Measurements from ENCODE around the gene LGALS3BP.

The LGALS3BP gene

DNA sequence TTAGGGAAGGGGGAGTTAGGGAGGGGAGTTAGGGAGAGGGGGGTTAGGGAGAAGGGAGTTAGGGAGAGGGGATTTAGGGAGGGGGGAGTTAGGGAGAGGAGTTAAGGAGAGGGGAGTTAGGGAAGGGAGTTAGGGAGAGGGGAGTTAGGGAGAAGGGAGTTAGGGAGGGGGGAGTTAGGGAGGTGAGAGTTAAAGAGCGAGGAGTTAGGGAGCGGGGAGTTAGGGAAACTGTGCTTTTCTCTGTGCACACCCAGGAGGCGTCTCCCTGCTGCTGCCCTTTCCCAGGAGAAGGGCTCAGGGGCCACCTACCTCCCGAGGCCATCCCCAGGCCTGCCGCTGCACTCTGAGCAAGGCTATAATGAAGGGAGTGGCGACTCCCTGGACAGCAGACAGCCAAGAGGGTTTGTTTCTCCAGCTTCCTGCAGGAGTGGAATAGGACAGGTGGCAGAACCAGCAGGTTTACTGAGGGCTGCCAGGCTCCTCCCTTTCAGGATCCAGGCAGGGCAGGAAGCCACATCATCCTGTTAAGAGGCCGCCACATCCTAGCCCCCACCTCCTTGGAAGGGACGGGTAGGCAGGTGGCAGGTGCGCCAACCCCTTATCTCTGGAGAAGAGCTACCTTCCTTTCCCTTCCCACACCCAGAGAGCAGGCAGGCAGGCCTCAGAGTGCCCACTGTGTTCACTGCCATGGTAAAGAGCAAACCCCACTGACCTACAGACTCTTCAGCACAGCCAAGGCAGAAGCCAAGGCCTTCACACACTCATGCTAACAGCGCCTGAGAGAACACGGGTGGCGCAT is 25.5 kb upstream of the LGALS3BP start:
- Histone ChIP-seq H3K4me3 (ENCODE audit: low read depth in 1 of 2, low read length in 2 of 2) (peak overlapping the region; percentile 38 to 63), H3K36me3 (ENCODE audit: control insufficient read depth in 1 of 2, insufficient read depth in 2 of 2, low read length in 2 of 2) (peaks cover 0 to 22% of the 10 kb centered on the region in 2 donors), H3K27me3 (ENCODE audit: control insufficient read depth in 1 of 2, insufficient read depth in 2 of 2, low read length in 2 of 2) (no peaks in the 10 kb centered on the region), H3K4me1 (ENCODE audit: control insufficient read depth in 1 of 2, insufficient read depth in 2 of 2, low read length in 2 of 2) (peaks cover 50 to 57% of the 10 kb centered on the region in 2 donors), H3K27ac (ENCODE audit: low read depth, low read length) (peak overlapping the region; percentile 55), H3K9me3 (ENCODE audit: control insufficient read depth in 1 of 2, low read length in 2 of 2) (no peaks in the 10 kb centered on the region), H3K9ac (ENCODE audit: low read depth in 1 of 2, low read length in 2 of 2) (peak overlapping the region; percentile 51)

- H3K36me3 ChIP-seq (ENCODE audit: control insufficient read depth in 1 of 2, insufficient read depth in 2 of 2, low read length in 2 of 2), result peaks cover 0 to 32% of the 10 kb centered on the region in 2 donors
- H3K4me3 ChIP-seq (ENCODE audit: low read depth in 1 of 2, low read length in 2 of 2), result peak overlapping the region; percentile 25 to 47
- no peak overlapping the region for H3K27ac ChIP-seq (ENCODE audit: low read depth, low read length)
- peak overlapping the region in 1 of 2 donors; percentile 43 for H3K9ac ChIP-seq (ENCODE audit: low read depth in 1 of 2, low read length in 2 of 2)
- H3K9me3 ChIP-seq (ENCODE audit: control insufficient read depth in 1 of 2, low read length in 2 of 2), result no peaks in the 10 kb centered on the region
- H3K27me3 ChIP-seq (ENCODE audit: control insufficient read depth in 1 of 2, insufficient read depth in 2 of 2, low read length in 2 of 2), result no peaks in the 10 kb centered on the region
- peaks cover 51 to 57% of the 10 kb centered on the region in 2 donors for H3K4me1 ChIP-seq (ENCODE audit: control insufficient read depth in 1 of 2, insufficient read depth in 2 of 2, low read length in 2 of 2)
These were observed 24.1 kb upstream of the LGALS3BP start for GRCh38 chr17:79003661-79004411.

DNA sequence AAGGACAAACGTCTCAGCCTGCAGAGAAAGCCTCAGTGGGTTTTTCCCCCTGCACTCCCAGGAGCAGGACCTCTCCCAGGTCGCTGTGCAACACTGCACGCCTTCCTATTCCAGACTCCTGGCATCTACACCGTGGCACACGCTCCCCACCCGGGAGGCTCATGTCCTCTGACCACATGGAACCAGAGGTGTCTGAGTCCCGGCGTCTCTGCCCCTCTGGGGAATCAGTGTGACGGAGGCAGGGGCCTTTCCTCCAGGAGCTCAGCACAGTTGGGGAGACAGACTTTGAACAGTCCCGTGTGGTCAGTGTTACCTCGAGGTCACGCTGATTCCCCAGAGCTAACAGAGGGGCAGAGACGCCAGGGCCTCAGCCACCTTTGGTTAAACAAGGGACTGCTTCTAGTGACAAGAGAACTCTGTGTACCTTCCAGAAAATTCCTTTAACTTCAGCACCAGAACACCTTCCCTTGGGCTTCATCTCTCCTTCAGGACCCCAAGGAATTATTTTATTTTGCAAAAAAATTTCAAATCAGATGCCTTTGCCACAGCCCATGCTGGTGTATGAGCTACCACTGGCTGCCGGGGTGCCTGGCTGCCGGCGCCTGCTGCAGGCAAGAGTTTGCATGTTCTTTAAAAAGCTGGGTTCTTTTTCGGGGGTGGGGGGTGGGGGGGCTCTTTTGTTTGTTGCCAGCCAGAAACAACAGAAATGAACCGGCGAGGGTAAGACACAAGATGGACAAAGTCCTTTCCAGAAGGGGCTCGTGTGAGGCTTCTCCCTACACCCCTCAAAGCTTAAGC is 23.3 kb upstream of the LGALS3BP start:
- Histone ChIP-seq H3K27me3 (ENCODE audit: control insufficient read depth in 1 of 2, insufficient read depth in 2 of 2, low read length in 2 of 2) (no peaks in the 10 kb centered on the region), H3K4me3 (ENCODE audit: low read depth in 1 of 2, low read length in 2 of 2) (peak overlapping the region; percentile 32 to 47), H3K9me3 (ENCODE audit: control insufficient read depth in 1 of 2, low read length in 2 of 2) (no peaks in the 10 kb centered on the region), H3K4me1 (ENCODE audit: control insufficient read depth in 1 of 2, insufficient read depth in 2 of 2, low read length in 2 of 2) (peaks cover 51 to 57% of the 10 kb centered on the region in 2 donors), H3K36me3 (ENCODE audit: control insufficient read depth in 1 of 2, insufficient read depth in 2 of 2, low read length in 2 of 2) (peaks cover 0 to 37% of the 10 kb centered on the region in 2 donors), H3K27ac (ENCODE audit: low read depth, low read length) (no peak overlapping the region), H3K9ac (ENCODE audit: low read depth in 1 of 2, low read length in 2 of 2) (peak overlapping the region in 1 of 2 donors; percentile 25)

GRCh38 chr17:79002291-79002690 is 22.6 kb upstream of the LGALS3BP start:
- peaks cover 6 to 37% of the 10 kb centered on the region in 2 donors for H3K36me3 ChIP-seq (ENCODE audit: control insufficient read depth in 1 of 2, insufficient read depth in 2 of 2, low read length in 2 of 2)
- peaks cover 51 to 57% of the 10 kb centered on the region in 2 donors for H3K4me1 ChIP-seq (ENCODE audit: control insufficient read depth in 1 of 2, insufficient read depth in 2 of 2, low read length in 2 of 2)
- H3K27ac ChIP-seq (ENCODE audit: low read depth, low read length), result no peak overlapping the region
- no peak overlapping the region for H3K9ac ChIP-seq (ENCODE audit: low read depth in 1 of 2, low read length in 2 of 2)
- H3K9me3 ChIP-seq (ENCODE audit: control insufficient read depth in 1 of 2, low read length in 2 of 2), result no peaks in the 10 kb centered on the region
- H3K27me3 ChIP-seq (ENCODE audit: control insufficient read depth in 1 of 2, insufficient read depth in 2 of 2, low read length in 2 of 2), result no peaks in the 10 kb centered on the region
- peak overlapping the region in 1 of 2 donors; percentile 36 for H3K4me3 ChIP-seq (ENCODE audit: low read depth in 1 of 2, low read length in 2 of 2)

DNA sequence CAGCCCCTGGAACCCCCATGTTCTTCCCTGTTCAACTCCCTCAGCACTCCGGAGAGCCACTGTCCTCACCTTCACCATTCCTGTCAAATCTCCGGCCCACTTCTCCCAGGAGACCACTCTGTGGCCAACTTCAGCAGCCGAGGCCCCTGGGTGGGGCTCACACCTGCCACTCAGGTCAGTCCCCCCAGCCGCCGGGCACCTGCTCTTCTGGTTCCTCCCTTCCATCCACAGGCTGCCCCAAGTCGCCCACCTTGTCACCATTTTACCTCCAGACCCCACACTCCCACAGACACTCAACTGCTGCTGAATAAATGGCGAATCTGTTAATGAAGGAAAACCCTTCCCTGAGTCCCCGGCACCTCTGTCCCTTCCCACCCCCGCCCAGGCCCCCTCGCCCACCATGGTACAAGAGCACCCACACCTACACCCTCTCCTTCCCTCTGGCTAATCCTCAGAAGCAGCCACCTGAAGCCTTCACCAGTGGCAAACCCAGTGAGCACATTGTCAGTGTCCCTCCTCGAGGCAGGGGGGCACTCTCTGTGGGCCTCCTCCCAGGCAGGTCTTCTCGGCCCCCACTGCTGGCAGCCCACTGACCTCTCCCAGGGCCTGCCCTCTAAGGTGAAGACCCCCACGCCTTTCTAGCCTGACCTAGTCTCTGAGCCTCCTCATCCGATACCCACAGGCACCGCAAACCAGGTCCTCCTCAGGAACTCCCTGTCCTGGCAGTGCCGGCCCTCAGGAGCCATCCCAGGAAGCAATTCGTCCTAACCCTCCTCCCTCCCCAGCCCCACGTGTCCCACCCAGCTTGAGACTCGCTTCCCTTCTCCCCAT is 21.7 kb upstream of the LGALS3BP start:
- Histone ChIP-seq H3K27me3 (ENCODE audit: control insufficient read depth in 1 of 2, insufficient read depth in 2 of 2, low read length in 2 of 2) (no peaks in the 10 kb centered on the region), H3K36me3 (ENCODE audit: control insufficient read depth in 1 of 2, insufficient read depth in 2 of 2, low read length in 2 of 2) (peaks cover 7 to 43% of the 10 kb centered on the region in 2 donors), H3K4me1 (ENCODE audit: control insufficient read depth in 1 of 2, insufficient read depth in 2 of 2, low read length in 2 of 2) (peaks cover 50 to 56% of the 10 kb centered on the region in 2 donors), H3K27ac (ENCODE audit: low read depth, low read length) (no peak overlapping the region), H3K4me3 (ENCODE audit: low read depth in 1 of 2, low read length in 2 of 2) (no peak overlapping the region), H3K9ac (ENCODE audit: low read depth in 1 of 2, low read length in 2 of 2) (peak overlapping the region in 1 of 2 donors; percentile 33), H3K9me3 (ENCODE audit: control insufficient read depth in 1 of 2, low read length in 2 of 2) (no peaks in the 10 kb centered on the region)

- H3K27me3 ChIP-seq (ENCODE audit: control insufficient read depth in 1 of 2, insufficient read depth in 2 of 2, low read length in 2 of 2), result no peaks in the 10 kb centered on the region
- peak overlapping the region in 1 of 2 donors; percentile 3 for H3K4me3 ChIP-seq (ENCODE audit: low read depth in 1 of 2, low read length in 2 of 2)
- peaks cover 49 to 56% of the 10 kb centered on the region in 2 donors for H3K4me1 ChIP-seq (ENCODE audit: control insufficient read depth in 1 of 2, insufficient read depth in 2 of 2, low read length in 2 of 2)
- H3K9ac ChIP-seq (ENCODE audit: low read depth in 1 of 2, low read length in 2 of 2), result no peak overlapping the region
- peak overlapping the region; percentile 1 for H3K27ac ChIP-seq (ENCODE audit: low read depth, low read length)
- H3K9me3 ChIP-seq (ENCODE audit: control insufficient read depth in 1 of 2, low read length in 2 of 2), result no peaks in the 10 kb centered on the region
- H3K36me3 ChIP-seq (ENCODE audit: control insufficient read depth in 1 of 2, insufficient read depth in 2 of 2, low read length in 2 of 2), result peaks cover 7 to 49% of the 10 kb centered on the region in 2 donors
These were observed 20.9 kb upstream of the LGALS3BP start for GRCh38 chr17:79000396-79001189.

GRCh38 chr17:78999947-79000395 is 20.2 kb upstream of the LGALS3BP start:
- no peak overlapping the region for H3K4me3 ChIP-seq (ENCODE audit: low read depth in 1 of 2, low read length in 2 of 2)
- H3K4me1 ChIP-seq (ENCODE audit: control insufficient read depth in 1 of 2, insufficient read depth in 2 of 2, low read length in 2 of 2), result peaks cover 49 to 57% of the 10 kb centered on the region in 2 donors
- no peaks in the 10 kb centered on the region for H3K9me3 ChIP-seq (ENCODE audit: control insufficient read depth in 1 of 2, low read length in 2 of 2)
- no peaks in the 10 kb centered on the region for H3K27me3 ChIP-seq (ENCODE audit: control insufficient read depth in 1 of 2, insufficient read depth in 2 of 2, low read length in 2 of 2)
- H3K9ac ChIP-seq (ENCODE audit: low read depth in 1 of 2, low read length in 2 of 2), result no peak overlapping the region
- peaks cover 7 to 56% of the 10 kb centered on the region in 2 donors for H3K36me3 ChIP-seq (ENCODE audit: control insufficient read depth in 1 of 2, insufficient read depth in 2 of 2, low read length in 2 of 2)
- H3K27ac ChIP-seq (ENCODE audit: low read depth, low read length), result no peak overlapping the region

- Histone ChIP-seq H3K9me3 (ENCODE audit: control insufficient read depth in 1 of 2, low read length in 2 of 2) (no peaks in the 10 kb centered on the region), H3K9ac (ENCODE audit: low read depth in 1 of 2, low read length in 2 of 2) (peak overlapping the region in 1 of 2 donors; percentile 20), H3K4me3 (ENCODE audit: low read depth in 1 of 2, low read length in 2 of 2) (no peak overlapping the region), H3K27ac (ENCODE audit: low read depth, low read length) (peak overlapping the region; percentile 36), H3K27me3 (ENCODE audit: control insufficient read depth in 1 of 2, insufficient read depth in 2 of 2, low read length in 2 of 2) (no peaks in the 10 kb centered on the region), H3K4me1 (ENCODE audit: control insufficient read depth in 1 of 2, insufficient read depth in 2 of 2, low read length in 2 of 2) (peaks cover 49 to 64% of the 10 kb centered on the region in 2 donors), H3K36me3 (ENCODE audit: control insufficient read depth in 1 of 2, insufficient read depth in 2 of 2, low read length in 2 of 2) (peaks cover 7 to 63% of the 10 kb centered on the region in 2 donors)
These were observed 19.5 kb upstream of the LGALS3BP start for GRCh38 chr17:78999056-78999768.
